Keratinocyte (primary cell): ENCODE data around the gene SULT1B1. TPM values are rescaled to one million over a fixed set of nuclear protein-coding genes. Genes with fewer than 3 reads are reported as not detected.

Experiments
- DNase-seq: peaks from one replicate; pipeline ENCODE4 v3.0.0-alpha.2; 2011; ENCODE audit warnings: low read depth, missing footprints, low spot score
- FAIRE-seq: peaks from 2 replicates; lab custom pipeline; 2011; peaks lifted over from hg19 to GRCh38; lab: Jason Lieb, UNC
- H2AFZ ChIP-seq: 2 replicates; pipeline ENCODE4 v1.6.0; 2012; ENCODE audit warnings: low read length, control low read depth, inconsistent platforms; ENCODE audit not compliant: control insufficient read depth
- H3K27ac ChIP-seq: 2 replicates; pipeline ENCODE4 v1.5.1; 2011; ENCODE audit warnings: low read length; ENCODE audit not compliant: control insufficient read depth, insufficient read depth
- H3K27me3 ChIP-seq: 3 replicates; pipeline ENCODE4 v1.6.0; 2011; ENCODE audit warnings: low read length; ENCODE audit not compliant: control insufficient read depth, insufficient read depth; ENCODE audit errors: extremely low read depth
- H3K36me3 ChIP-seq, 2 experiments: 2 replicates in 1 of 2; 3 replicates in 1 of 2; pipeline ENCODE4 v1.5.1; 2011; ENCODE audit warnings: low read length in 2 of 2, mild to moderate bottlenecking in 1 of 2; ENCODE audit not compliant: control insufficient read depth in 2 of 2, insufficient read depth in 2 of 2; ENCODE audit errors: extremely low read depth in 1 of 2
- H3K4me1 ChIP-seq: 3 replicates; pipeline ENCODE4 v1.5.1; 2011; ENCODE audit warnings: low read length; ENCODE audit not compliant: control insufficient read depth, insufficient read depth; ENCODE audit errors: extremely low read depth
- H3K4me2 ChIP-seq: 3 replicates; pipeline ENCODE4 v1.6.0; 2011; ENCODE audit warnings: low read depth, low read length; ENCODE audit not compliant: control insufficient read depth, insufficient read depth; ENCODE audit errors: extremely low read depth
- H3K4me3 ChIP-seq, 3 experiments: fragments of 200-600 bp in 1 of 3; sonication (generic) in 1 of 3; 2 replicates in 2 of 3; 3 replicates in 1 of 3; pipeline ENCODE4 v1.5.1; 2011 to 2016; ENCODE audit warnings: low read length in 3 of 3, mild to moderate bottlenecking in 3 of 3, control low read depth in 2 of 3, inconsistent platforms in 1 of 3, low read depth in 1 of 3, mixed read lengths in 1 of 3, mixed run types in 1 of 3, moderate library complexity in 1 of 3; ENCODE audit not compliant: control insufficient read depth in 2 of 3, insufficient read depth in 2 of 3; ENCODE audit errors: extremely low read depth in 1 of 3
- H3K79me2 ChIP-seq: 2 replicates; pipeline ENCODE4 v1.6.0; 2012; ENCODE audit warnings: low read length; ENCODE audit not compliant: control insufficient read depth, insufficient read depth
- H3K9ac ChIP-seq: 3 replicates; pipeline ENCODE4 v1.6.0; 2011; ENCODE audit warnings: low read length; ENCODE audit not compliant: control insufficient read depth, insufficient read depth; ENCODE audit errors: extremely low read depth
- H3K9me1 ChIP-seq: 3 replicates; pipeline ENCODE4 v1.6.0; 2011; ENCODE audit warnings: low read length; ENCODE audit not compliant: control insufficient read depth, insufficient read depth; ENCODE audit errors: extremely low read depth
- H3K9me3 ChIP-seq: 2 replicates; pipeline ENCODE4 v1.5.1; 2012; ENCODE audit warnings: low read depth, low read length; ENCODE audit not compliant: control insufficient read depth
- H4K20me1 ChIP-seq: 3 replicates; pipeline ENCODE4 v1.6.0; 2011; ENCODE audit warnings: low read length; ENCODE audit not compliant: control insufficient read depth, insufficient read depth; ENCODE audit errors: extremely low read depth
- EZH2 ChIP-seq: IDR thresholded peaks from one replicate; pipeline ENCODE4 v1.6.1; 2012; ENCODE audit warnings: inconsistent platforms, mild to moderate bottlenecking, low read length, moderate library complexity
- dilution Hi-C: fragments of 300-500 bp; cut with MboI; formaldehyde crosslinking; loops from one replicate; pipeline ENCODE4 v1.7.0; 2020; ENCODE audit warnings: low sequenced_read_pairs; ENCODE audit not compliant: extremely low pct_ligation_motif_present
- polyA plus RNA-seq, 5 experiments: library from polyadenylated mRNA; depleted of rRNA in 3 of 5; stranded (reverse) in 3 of 5; stranded (forward) in 1 of 5; unstranded in 1 of 5; fragments of >200 nt; gene quantifications; 1 replicate in 1 of 5; 2 replicates in 3 of 5; 3 replicates in 1 of 5; pipeline versions ENCODE4 v1.2.1 to v1.2.3, GENCODE V29; 2011 to 2012; ENCODE audit warnings: missing spikeins in 2 of 5, low read depth in 1 of 5, low replicate concordance in 1 of 5
- TF ChIP-seq, protein P1 (sequence below), 3 experiments: IDR thresholded peaks in 1 of 3; conservative IDR thresholded peaks in 1 of 3; optimal IDR thresholded peaks in 1 of 3; 2 replicates in 2 of 3; 3 replicates in 1 of 3; pipeline versions ENCODE3 to v1.5.1; 2011; ENCODE audit warnings: low read length in 3 of 3, mild to moderate bottlenecking in 3 of 3, moderate library complexity in 2 of 3, control low read depth in 1 of 3, inconsistent platforms in 1 of 3; ENCODE audit not compliant: insufficient read depth in 2 of 3; ENCODE audit errors: extremely low read depth in 1 of 3

The SULT1B1 gene
- polyA plus RNA-seq, 1 donor (not counting 4 experiments of a cell fraction or from before 2014, with no cell fraction given): 0.39 TPM

GRCh38 chr4:69787879-69788278 is 27.5 kb upstream of the SULT1B1 start:
- Histone ChIP-seq H3K9me3 (peaks cover 8% of the 10 kb centered on the region), H3K4me3 (no peak overlapping the region), H3K4me1 (peaks cover 9% of the 10 kb centered on the region), H3K79me2 (no peaks in the 10 kb centered on the region), H3K27me3 (no peaks in the 10 kb centered on the region), H2AFZ (no peak overlapping the region), H4K20me1 (no peaks in the 10 kb centered on the region), H3K4me2 (no peak overlapping the region), H3K9me1 (no peaks in the 10 kb centered on the region), H3K27ac (no peak overlapping the region), H3K36me3 (no peaks in the 10 kb centered on the region), H3K9ac (no peak overlapping the region)
- dilution Hi-C loops: no loop called here
- FAIRE-seq (peak; percentile 79), DNase-seq (peak; percentile 19)
- no peak for TF ChIP-seq EZH2
- TF ChIP-seq, protein P1, sequence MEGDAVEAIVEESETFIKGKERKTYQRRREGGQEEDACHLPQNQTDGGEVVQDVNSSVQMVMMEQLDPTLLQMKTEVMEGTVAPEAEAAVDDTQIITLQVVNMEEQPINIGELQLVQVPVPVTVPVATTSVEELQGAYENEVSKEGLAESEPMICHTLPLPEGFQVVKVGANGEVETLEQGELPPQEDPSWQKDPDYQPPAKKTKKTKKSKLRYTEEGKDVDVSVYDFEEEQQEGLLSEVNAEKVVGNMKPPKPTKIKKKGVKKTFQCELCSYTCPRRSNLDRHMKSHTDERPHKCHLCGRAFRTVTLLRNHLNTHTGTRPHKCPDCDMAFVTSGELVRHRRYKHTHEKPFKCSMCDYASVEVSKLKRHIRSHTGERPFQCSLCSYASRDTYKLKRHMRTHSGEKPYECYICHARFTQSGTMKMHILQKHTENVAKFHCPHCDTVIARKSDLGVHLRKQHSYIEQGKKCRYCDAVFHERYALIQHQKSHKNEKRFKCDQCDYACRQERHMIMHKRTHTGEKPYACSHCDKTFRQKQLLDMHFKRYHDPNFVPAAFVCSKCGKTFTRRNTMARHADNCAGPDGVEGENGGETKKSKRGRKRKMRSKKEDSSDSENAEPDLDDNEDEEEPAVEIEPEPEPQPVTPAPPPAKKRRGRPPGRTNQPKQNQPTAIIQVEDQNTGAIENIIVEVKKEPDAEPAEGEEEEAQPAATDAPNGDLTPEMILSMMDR (optimal IDR thresholded peaks at IDR 0.05 in 1 of 3, IDR thresholded peaks at IDR 0.05 in 1 of 3, conservative IDR thresholded peaks at IDR 0.05 in 1 of 3; ENCODE audit: extremely low read depth in 1 of 3, insufficient read depth in 2 of 3, low read length in 3 of 3): no peak

DNA sequence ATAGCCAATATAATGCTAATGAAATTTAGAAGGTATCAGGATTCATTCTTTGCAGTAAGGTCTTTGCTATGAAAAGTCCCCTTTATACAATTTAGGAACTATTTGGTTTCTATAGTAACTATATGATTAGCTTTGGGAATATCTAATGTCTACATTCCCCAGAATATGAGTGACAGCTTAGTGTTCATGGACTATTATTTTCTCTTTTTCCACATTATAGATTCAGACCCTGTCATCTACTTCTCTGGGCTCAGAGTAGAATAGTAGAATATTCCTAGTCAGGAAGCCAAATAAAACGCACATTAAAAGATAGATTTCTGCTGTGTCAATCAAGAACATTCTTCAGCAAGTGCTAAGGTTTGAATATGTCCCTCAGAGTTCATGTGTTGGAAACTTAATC is 26.1 kb upstream of the SULT1B1 start:
- no peaks in the 10 kb centered on the region for H3K27me3 ChIP-seq
- dilution Hi-C loops: no loop called here

More for the DNA sequence above, 26.1 kb upstream of the SULT1B1 start:
- DNase-seq: no peak
- no peak overlapping the region for H3K27ac ChIP-seq
- H3K36me3 ChIP-seq: no peaks in the 10 kb centered on the region
- H2AFZ ChIP-seq: no peak overlapping the region
- H3K9me3 ChIP-seq: peaks cover 8% of the 10 kb centered on the region
- H3K4me1 ChIP-seq: peaks cover 9% of the 10 kb centered on the region
- H4K20me1 ChIP-seq: no peaks in the 10 kb centered on the region
- FAIRE-seq: no peak
- H3K79me2 ChIP-seq: no peaks in the 10 kb centered on the region
- no peaks in the 10 kb centered on the region for H3K9me1 ChIP-seq
- H3K4me3 ChIP-seq: no peak overlapping the region
- H3K9ac ChIP-seq: no peak overlapping the region
- no peak overlapping the region for H3K4me2 ChIP-seq
- TF ChIP-seq, protein P1 (optimal IDR thresholded peaks at IDR 0.05 in 1 of 3, IDR thresholded peaks at IDR 0.05 in 1 of 3, conservative IDR thresholded peaks at IDR 0.05 in 1 of 3; ENCODE audit: extremely low read depth in 1 of 3, insufficient read depth in 2 of 3, low read length in 3 of 3): no peak
- no peak for TF ChIP-seq EZH2
